Neural crest cell (in vitro differentiated cells): Measurements from ENCODE around the gene CD1D. TPM values are rescaled to one million over a fixed set of nuclear protein-coding genes. Genes with fewer than 3 reads are reported as not detected.

Experiments used
- DNase-seq: peaks from one replicate; pipeline ENCODE4 v3.0.0; 2021; ENCODE audit warnings: low read depth, mixed read lengths, low spot score
- H3K27ac Mint-ChIP-seq: one replicate; pipeline ENCODE4 v1.8.0; 2021; ENCODE audit warnings: mild to moderate bottlenecking, mixed read lengths; ENCODE audit not compliant: unreplicated experiment
- H3K27me3 Mint-ChIP-seq: 2 replicates; pipeline ENCODE4 v1.8.0; 2021; ENCODE audit warnings: low read depth, mild to moderate bottlenecking, mixed read lengths
- H3K36me3 Mint-ChIP-seq: 2 replicates; pipeline ENCODE4 v1.8.0; 2021; ENCODE audit warnings: low read depth, mild to moderate bottlenecking, mixed read lengths
- H3K4me1 Mint-ChIP-seq: 2 replicates; pipeline ENCODE4 v1.8.0; 2021; ENCODE audit warnings: mixed read lengths
- H3K4me3 Mint-ChIP-seq: one replicate; pipeline ENCODE4 v1.8.0; 2021; ENCODE audit warnings: mild to moderate bottlenecking, mixed read lengths
- H3K9me3 Mint-ChIP-seq: 2 replicates; pipeline ENCODE4 v1.8.0; 2021; ENCODE audit warnings: mixed read lengths
- CTCF ChIP-seq: fragments of 200-600 bp; sonication (generic); conservative IDR thresholded peaks from 2 replicates; pipeline ENCODE4 v1.5.0; 2021; ENCODE audit warnings: antibody characterized with exemption, mild to moderate bottlenecking
- long read RNA-seq: library from polyadenylated mRNA; unstranded; transcript quantifications from one replicate; pipeline ENCODE4 v2.0.0, GENCODE V29; 2020
- total RNA-seq: library from RNA; stranded (reverse); gene quantifications from 2 replicates; pipeline ENCODE4 v1.2.1, GENCODE V29; 2021

CD1D gene
- not detected in 2 replicates for total RNA-seq
- long read RNA-seq = 0 reads

DNA sequence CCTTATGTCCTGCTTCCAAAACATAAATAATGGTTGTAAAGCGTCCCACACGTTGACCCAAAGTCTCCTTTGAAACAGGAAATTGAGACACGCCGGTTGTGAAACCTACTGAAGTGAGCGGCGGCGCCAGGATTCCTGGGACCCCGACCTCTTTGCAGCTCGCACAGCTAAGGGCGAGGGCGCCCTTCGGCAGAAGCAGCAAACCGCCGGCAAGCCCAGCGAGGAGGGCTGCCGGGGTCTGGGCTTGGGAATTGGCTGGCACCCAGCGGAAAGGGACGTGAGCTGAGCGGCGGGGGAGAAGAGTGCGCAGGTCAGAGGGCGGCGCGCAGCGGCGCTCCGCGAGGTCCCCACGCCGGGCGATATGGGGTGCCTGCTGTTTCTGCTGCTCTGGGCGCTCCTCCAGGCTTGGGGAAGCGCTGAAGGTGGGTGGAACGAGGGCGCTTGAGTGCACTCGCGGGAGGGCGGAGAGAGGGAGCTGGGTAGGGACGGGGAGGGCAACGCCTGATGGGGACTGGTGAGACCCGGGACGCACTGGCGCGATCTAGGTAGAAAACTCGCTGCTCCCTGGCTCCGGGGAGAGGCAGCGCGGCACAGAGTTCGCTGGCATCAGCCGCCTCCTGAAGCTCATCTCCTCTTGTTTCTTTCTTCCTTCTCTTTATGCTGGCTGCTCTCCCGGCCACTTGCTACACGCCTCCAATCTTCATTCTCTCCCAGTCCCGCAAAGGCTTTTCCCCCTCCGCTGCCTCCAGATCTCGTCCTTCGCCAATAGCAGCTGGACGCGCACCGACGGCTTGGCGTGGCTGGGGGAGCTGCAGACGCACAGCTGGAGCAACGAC, at the start of gene CD1D:
Gene CD1D (plus strand): TSS at position 155 of the 836 bp plus-strand sequence. CDS start 207 bp downstream, at position 362.
- Mint-ChIP-seq H3K4me1 (peaks cover 20% of the 10 kb centered on the region), H3K9me3 (no peaks in the 10 kb centered on the region), H3K27ac (no peak within 1 kb of the TSS), H3K36me3 (no peaks in the 10 kb centered on the region), H3K4me3 (peak within 1 kb of the TSS; percentile 85), H3K27me3 (peaks cover 96% of the 10 kb centered on the region)
- peak; percentile 18 for DNase-seq
- TF ChIP-seq CTCF = no peak

GRCh38 chr1:158131217-158131616, 49.5 kb upstream of the CD1D start:
- Mint-ChIP-seq H3K4me1 (no peaks in the 10 kb centered on the region), H3K4me3 (no peak overlapping the region), H3K27me3 (peaks cover 30% of the 10 kb centered on the region)

GRCh38 chr1:158140764-158141192, 39.9 kb upstream of the CD1D start:
- Mint-ChIP-seq H3K36me3 (no peaks in the 10 kb centered on the region), H3K27me3 (peaks cover under 1% of the 10 kb centered on the region), H3K9me3 (no peaks in the 10 kb centered on the region), H3K4me3 (no peak overlapping the region), H3K4me1 (peaks cover 8% of the 10 kb centered on the region), H3K27ac (no peak overlapping the region)
- TF ChIP-seq CTCF = no peak
- no peak for DNase-seq

More at GRCh38 chr1:158131217-158131616, 49.5 kb upstream of the CD1D start:
- H3K27ac Mint-ChIP-seq = no peak overlapping the region
- TF ChIP-seq CTCF = no peak
- H3K36me3 Mint-ChIP-seq = no peaks in the 10 kb centered on the region
- H3K9me3 Mint-ChIP-seq = no peaks in the 10 kb centered on the region
- no peak for DNase-seq

DNA sequence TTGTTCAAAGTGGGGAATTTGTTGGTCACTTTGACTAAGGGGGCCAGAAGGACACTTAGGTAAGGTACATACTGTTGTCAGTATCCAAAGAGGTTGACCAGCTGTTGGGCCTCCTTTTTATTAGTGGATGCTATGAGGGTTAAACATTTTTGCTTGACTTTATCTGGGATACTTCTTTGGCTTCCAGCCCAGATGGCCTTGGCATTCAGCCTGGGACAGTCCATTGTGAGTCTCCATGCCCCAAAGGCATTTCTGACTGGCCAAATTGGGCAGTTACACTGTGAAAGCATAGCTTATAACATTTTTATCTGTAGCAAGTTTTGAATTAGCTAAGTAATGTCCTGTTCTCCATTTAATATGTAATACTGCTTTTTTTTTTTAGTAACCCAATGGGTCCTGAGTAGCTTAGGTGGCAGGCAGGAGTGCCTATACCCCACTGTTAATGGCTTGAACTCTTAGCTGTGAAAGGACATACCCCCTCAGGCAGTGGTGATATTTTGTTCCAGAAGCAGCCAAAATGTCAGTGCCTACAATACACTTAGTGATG, 35.4 kb upstream of the CD1D start:
- Mint-ChIP-seq H3K4me3 (no peak overlapping the region), H3K27me3 (peaks cover 21% of the 10 kb centered on the region), H3K27ac (no peak overlapping the region), H3K4me1 (peaks cover 13% of the 10 kb centered on the region), H3K36me3 (peaks cover 4% of the 10 kb centered on the region), H3K9me3 (peaks cover 8% of the 10 kb centered on the region)
- DNase-seq = no peak
- no peak for TF ChIP-seq CTCF

DNA sequence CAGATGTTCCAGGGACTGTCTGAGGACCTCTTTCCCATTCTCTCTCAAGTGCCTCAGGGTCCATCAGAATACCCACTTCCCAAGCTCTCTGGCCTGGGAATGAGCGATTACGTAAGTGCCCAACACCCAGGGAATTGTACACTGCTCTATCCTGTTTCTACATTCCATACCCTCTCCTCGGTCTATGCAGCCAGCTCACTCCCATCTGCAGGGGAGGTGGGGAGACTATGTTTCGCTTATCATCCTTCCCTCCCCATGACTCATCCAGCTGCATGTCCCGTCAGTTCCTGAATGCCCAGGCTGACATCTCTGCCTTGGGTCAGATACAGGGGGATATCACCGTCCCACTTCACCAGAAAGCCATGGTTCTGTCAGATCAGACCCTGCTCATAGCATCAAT, 34.5 kb upstream of the CD1D start:
- peaks cover 4% of the 10 kb centered on the region for H3K36me3 Mint-ChIP-seq
- peaks cover 6% of the 10 kb centered on the region for H3K4me1 Mint-ChIP-seq
- no peak for DNase-seq
- H3K27me3 Mint-ChIP-seq = peaks cover 24% of the 10 kb centered on the region
- H3K4me3 Mint-ChIP-seq = no peak overlapping the region
- H3K27ac Mint-ChIP-seq = no peak overlapping the region
- TF ChIP-seq CTCF = no peak
- peaks cover 8% of the 10 kb centered on the region for H3K9me3 Mint-ChIP-seq
